Activated effector memory CD4-positive, alpha-beta T cell treated with Interleukin-2 at 50 U/mL for 16 hours (primary cell): ENCODE measurements around the gene GLTP.

Experiments used
- DNase-seq: peaks from one replicate; pipeline ENCODE4 v3.0.0-alpha.2; 2020

The GLTP gene

GRCh38 chr12:109840305-109841074, 39.9 kb downstream of the GLTP start:
- no peak for DNase-seq

GRCh38 chr12:109839444-109839843, 40.9 kb downstream of the GLTP start:
- DNase-seq, result no peak

GRCh38 chr12:109836916-109837315, 43.4 kb downstream of the GLTP start:
- DNase-seq, result no peak

GRCh38 chr12:109835827-109836226, 44.5 kb downstream of the GLTP start:
- no peak for DNase-seq

GRCh38 chr12:109833307-109834189, 46.8 kb downstream of the GLTP start, which contains the start of gene TRPV4:
Gene TRPV4, minus strand, starts transcription at chr12:109833398. Its CDS starts 18,602 bp downstream, at chr12:109814796.
- DNase-seq, result no peak

- DNase-seq, result no peak
These were observed 47.6 kb downstream of the GLTP start for GRCh38 chr12:109832541-109833306.

- DNase-seq, result no peak
These were observed 48.4 kb downstream of the GLTP start for GRCh38 chr12:109831929-109832328.

- no peak for DNase-seq
These were observed 49.0 kb downstream of the GLTP start for GRCh38 chr12:109831365-109831764.

- DNase-seq, result no peak
These were observed 49.6 kb downstream of the GLTP start for GRCh38 chr12:109830718-109831117.

GRCh38 chr12:109830267-109830666, 50.1 kb downstream of the GLTP start:
- DNase-seq, result no peak

- DNase-seq, result no peak
These were observed 50.7 kb downstream of the GLTP start for GRCh38 chr12:109829667-109830066.

- no peak for DNase-seq
These were observed 51.4 kb downstream of the GLTP start for GRCh38 chr12:109828754-109829511.

GRCh38 chr12:109827566-109828550, 52.5 kb downstream of the GLTP start:
- DNase-seq, result no peak

GRCh38 chr12:109827080-109827479, 53.3 kb downstream of the GLTP start:
- DNase-seq, result no peak

- DNase-seq, result no peak
These were observed 55.6 kb downstream of the GLTP start for GRCh38 chr12:109824731-109825130.

GRCh38 chr12:109822951-109823411, 57.4 kb downstream of the GLTP start:
- no peak for DNase-seq

- no peak for DNase-seq
These were observed 57.9 kb downstream of the GLTP start for GRCh38 chr12:109822416-109822815.

- no peak for DNase-seq
These were observed 58.4 kb downstream of the GLTP start for GRCh38 chr12:109821968-109822367.

GRCh38 chr12:109820816-109821381, 59.4 kb downstream of the GLTP start:
- no peak for DNase-seq

GRCh38 chr12:109818905-109819500, 61.3 kb downstream of the GLTP start:
- DNase-seq, result no peak
